ENCODE measurements around the gene LEF1.
A peak's percentile ranks its signal among the peaks of the same experiment; 100 is the strongest.
"Not testable (repeated sequence)": the region's sequence is repeated elsewhere in the genome, so short reads cannot be mapped to it uniquely, and the experiment has no call there.

Gene LEF1

GRCh38 chr4:108024878-108025165, 143.9 kb downstream of the LEF1 start:
- DNase-seq = no peak

- no peak for DNase-seq
Measured at GRCh38 chr4:108024085-108024877, 144.5 kb downstream of the LEF1 start.

GRCh38 chr4:108018884-108019187, 149.9 kb downstream of the LEF1 start:
- DNase-seq = no peak

GRCh38 chr4:108018040-108018883, 150.5 kb downstream of the LEF1 start:
- peak; percentile 75 for DNase-seq

- no peak for DNase-seq
Measured at GRCh38 chr4:108013955-108014354, 154.8 kb downstream of the LEF1 start.

- no peak for DNase-seq
Measured at GRCh38 chr4:108013327-108013726, 155.4 kb downstream of the LEF1 start.

- DNase-seq = not testable (repeated sequence)
Measured at GRCh38 chr4:108012382-108012781, 156.3 kb downstream of the LEF1 start.

- no peak for DNase-seq
Measured at GRCh38 chr4:108010167-108010566, 158.6 kb downstream of the LEF1 start.

GRCh38 chr4:108008721-108009120, 160.0 kb downstream of the LEF1 start:
- DNase-seq = no peak

GRCh38 chr4:108007984-108008383, 160.7 kb downstream of the LEF1 start:
- no peak for DNase-seq

GRCh38 chr4:108006361-108006760, 162.4 kb downstream of the LEF1 start:
- no peak for DNase-seq

GRCh38 chr4:108005807-108006206, 162.9 kb downstream of the LEF1 start:
- DNase-seq = no peak

GRCh38 chr4:108004646-108005045, 164.1 kb downstream of the LEF1 start:
- DNase-seq = no peak

GRCh38 chr4:108003982-108004515, 164.7 kb downstream of the LEF1 start:
- DNase-seq = no peak

- peak; percentile 17 for DNase-seq
Measured at GRCh38 chr4:108001540-108002135, 167.1 kb downstream of the LEF1 start.

- no peak for DNase-seq
Measured at GRCh38 chr4:107999932-108000539, 168.7 kb downstream of the LEF1 start.

- no peak for DNase-seq
Measured at GRCh38 chr4:107997794-107998193, 170.9 kb downstream of the LEF1 start.

Data from NCI-H82 (cell line).